Retinal pigment epithelial cell (primary cell): ENCODE results near the gene WDR54.

Experiments used
- DNase-seq: peaks from one replicate; pipeline ENCODE4 v3.0.0-alpha.2; 2010; ENCODE audit warnings: low read depth
- H3K4me3 ChIP-seq: 2 replicates; pipeline ENCODE4 v1.5.1; 2011; ENCODE audit warnings: mild to moderate bottlenecking, low read length, control low read depth, moderate library complexity
- TF ChIP-seq, protein P1 (sequence below): conservative IDR thresholded peaks from 2 replicates; pipeline ENCODE4 v1.5.1; 2011; ENCODE audit warnings: low read depth, low read length, control low read depth, inconsistent platforms

The WDR54 gene

DNA sequence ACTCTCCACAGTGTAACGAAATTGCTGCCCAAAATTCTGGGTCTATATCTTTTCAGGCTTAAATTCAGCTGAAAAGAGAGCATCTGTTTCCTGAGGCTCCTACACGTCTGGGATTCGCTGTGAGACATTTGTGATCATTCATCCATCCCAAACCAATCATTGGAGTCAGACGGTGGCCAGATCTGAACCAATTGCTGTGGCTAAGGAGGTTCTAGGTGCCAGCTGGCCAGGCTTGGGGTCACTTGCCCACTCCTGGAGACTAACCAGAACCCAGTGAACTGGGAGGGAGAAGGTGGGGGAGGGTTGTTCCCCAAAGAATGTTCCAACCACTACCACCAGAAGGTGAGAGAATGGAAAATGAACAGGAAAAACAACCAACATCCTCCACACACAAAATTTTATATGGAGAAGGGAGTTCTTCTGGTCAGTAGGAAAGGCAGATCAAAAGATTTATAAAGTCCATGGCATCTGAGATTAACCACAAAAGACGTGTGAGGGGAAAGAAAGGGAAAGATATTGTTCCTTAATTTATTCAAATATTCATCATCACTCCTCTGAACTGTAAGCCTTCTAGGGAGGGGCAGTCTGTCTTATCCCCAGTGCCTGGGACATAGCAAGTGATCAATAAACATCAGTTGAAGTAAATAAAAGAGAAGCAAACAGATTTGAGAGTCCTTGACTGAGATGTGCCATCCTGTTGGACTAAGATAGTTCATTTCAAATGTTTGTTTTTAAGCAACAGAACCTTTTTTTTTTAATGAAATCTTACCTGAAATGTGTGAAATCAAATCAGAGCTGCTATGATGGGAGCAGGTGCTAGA, 23.2 kb downstream of the WDR54 start:
- no peak for DNase-seq
- no peak overlapping the region for H3K4me3 ChIP-seq
- TF ChIP-seq, protein P1, sequence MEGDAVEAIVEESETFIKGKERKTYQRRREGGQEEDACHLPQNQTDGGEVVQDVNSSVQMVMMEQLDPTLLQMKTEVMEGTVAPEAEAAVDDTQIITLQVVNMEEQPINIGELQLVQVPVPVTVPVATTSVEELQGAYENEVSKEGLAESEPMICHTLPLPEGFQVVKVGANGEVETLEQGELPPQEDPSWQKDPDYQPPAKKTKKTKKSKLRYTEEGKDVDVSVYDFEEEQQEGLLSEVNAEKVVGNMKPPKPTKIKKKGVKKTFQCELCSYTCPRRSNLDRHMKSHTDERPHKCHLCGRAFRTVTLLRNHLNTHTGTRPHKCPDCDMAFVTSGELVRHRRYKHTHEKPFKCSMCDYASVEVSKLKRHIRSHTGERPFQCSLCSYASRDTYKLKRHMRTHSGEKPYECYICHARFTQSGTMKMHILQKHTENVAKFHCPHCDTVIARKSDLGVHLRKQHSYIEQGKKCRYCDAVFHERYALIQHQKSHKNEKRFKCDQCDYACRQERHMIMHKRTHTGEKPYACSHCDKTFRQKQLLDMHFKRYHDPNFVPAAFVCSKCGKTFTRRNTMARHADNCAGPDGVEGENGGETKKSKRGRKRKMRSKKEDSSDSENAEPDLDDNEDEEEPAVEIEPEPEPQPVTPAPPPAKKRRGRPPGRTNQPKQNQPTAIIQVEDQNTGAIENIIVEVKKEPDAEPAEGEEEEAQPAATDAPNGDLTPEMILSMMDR, result no peak

DNA sequence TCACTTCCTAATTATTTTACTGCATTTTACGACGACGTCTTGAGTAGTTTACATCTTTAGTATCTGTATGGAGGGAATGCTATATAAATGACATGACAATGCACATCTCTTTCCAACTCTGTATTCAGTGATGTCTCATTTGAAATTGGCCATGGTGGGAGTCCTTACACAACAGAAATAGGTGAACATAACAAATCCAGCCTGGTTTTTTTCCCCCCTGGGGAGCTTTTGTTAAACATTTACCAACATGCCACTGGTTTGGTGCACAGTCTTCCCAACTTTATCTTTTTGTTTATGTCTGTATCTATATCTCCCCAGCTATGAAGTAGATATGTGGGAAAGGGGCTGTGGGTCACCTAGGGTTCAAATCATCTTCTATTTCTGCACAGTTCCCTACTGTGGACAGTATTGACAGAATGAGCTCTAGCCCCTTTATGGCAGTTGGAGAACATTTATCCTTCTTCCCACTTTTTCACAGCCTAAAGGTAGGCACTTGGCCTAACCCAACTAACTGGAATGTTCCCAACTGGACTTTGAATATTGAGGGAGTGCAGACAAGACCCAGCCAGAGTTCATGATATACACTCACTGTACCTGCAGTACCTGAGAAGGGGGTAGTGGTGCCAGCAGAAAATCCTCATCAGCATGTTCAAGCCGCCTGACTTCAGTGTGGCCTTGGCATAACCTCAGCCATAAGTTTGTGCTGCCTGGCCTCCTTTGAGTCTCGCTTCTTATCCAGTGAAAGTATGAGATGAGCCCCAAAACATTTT, 25.9 kb downstream of the WDR54 start:
- TF ChIP-seq, protein P1, result no peak
- DNase-seq, result no peak
- H3K4me3 ChIP-seq, result no peak overlapping the region

DNA sequence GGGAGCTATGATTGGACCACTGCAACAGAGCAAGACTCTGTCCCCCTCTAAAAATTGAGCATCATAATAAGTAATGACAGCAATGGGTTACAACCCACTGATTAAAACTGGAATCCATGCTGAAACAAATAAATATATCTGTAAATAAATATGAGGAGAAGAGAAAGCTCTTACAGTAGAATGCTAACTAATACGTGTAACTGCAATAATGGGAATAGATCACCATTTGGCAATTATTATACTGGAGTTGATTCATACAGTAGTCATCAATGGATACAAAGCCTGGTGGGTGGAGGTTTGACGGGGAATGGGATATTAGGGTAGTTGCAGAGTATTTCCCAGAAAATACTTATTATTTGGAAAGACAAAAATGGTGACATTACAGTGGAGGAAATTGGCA, 27.2 kb downstream of the WDR54 start:
- TF ChIP-seq, protein P1, result no peak
- DNase-seq, result no peak
- H3K4me3 ChIP-seq, result no peak overlapping the region

DNA sequence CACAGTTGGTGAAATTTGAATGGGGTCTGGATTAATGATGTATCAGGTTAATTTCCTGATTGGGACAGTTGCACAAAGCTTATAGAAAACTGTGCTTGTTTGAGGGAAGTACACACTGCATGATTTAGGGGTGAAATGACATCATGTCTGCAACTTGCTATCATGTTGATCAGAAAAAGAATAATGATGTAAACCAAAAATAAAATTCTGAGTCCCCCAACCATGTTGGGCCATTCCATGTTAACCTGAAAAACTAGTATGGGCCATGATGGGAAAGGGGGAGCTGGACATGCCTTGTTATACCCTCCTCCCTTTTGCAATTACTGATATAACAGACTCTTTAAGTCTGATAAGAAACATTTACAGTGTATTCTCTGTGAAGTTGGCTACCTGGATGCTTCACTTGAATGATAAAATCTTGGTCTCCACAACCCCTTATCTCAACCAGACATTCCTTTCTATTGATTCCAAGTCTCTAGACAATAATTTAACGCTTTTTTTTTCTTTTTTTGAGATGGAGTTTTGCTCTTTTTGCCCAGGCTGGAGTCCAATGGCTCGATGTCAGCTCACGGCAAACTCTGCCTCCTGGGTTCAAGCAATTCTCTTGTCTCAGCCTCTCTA, 29.1 kb downstream of the WDR54 start:
- no peak overlapping the region for H3K4me3 ChIP-seq
- DNase-seq, result no peak
- TF ChIP-seq, protein P1, result no peak

DNA sequence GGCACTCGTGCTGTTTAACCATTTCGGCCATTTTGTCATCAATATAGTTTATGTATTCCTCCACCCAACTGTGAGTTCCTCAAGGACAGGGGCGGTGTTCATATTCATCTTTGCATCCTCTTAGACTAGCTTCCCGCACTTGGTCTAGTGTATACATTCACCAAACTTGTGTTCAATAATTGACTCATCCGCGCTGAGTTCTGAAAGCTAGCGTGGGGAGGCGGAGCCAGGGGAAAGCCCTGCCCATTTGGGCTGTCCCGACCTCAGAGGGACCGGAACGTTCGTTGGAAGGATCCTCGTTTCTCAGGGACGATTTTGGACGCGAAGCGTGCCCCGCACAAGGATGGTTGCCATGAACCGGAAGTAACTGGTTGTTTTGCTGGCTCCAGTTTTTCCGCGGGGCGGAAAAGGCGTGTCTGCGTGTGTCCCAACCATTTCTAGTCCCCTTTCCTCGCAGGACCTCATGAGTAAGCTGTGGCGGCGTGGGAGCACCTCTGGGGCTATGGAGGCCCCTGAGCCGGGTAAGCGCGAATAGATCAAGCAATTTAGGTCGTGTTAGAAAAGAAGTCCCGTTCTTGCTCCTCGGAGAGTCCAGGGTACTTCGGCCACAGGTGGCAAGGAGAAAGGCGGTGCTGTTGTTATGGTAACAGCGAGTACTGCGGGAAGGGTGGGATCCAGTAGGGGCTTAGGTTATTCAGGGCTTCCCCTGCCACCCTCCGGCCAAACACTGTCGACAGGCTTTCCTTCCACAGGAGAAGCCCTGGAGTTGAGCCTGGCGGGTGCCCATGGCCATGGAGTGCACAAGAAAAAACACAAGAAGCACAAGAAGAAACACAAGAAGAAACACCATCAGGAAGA, 33.4 kb downstream of the WDR54 start, which contains the start of gene INO80B:
TSS of gene INO80B (plus strand) at position 434 of the 858 bp plus-strand sequence. CDS start at position 464, 30 bp downstream.
- peak; percentile 92 for DNase-seq
- TF ChIP-seq, protein P1, result no peak
- H3K4me3 ChIP-seq, result peak within 1 kb of the TSS; percentile 96

DNA sequence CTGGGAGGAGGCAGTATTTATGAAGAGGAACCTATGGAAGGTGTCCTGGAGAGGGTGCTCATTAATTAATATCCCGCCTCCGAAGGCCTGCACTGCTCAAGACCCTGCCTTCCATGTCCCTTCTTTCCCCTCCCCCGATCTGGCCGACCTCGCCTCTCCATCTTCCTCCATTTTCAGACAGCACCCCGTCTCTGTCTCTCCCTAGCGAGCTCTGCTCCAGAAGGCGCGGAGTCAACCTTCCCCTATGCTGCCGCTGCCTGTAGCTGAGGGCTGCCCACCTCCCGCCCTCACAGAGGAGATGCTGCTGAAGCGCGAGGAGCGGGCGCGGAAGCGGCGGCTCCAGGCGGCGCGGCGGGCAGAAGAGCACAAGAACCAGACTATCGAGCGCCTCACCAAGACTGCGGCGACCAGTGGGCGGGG, 35.6 kb downstream of the WDR54 start:
- DNase-seq, result no peak
- TF ChIP-seq, protein P1, result no peak
- peak overlapping the region; percentile 77 for H3K4me3 ChIP-seq
